ENCODE measurements around the gene CRTAP.
"Not testable (repeated sequence)": the region's sequence is repeated elsewhere in the genome, so short reads cannot be mapped to it uniquely, and the experiment has no call there.

Gene CRTAP

DNA sequence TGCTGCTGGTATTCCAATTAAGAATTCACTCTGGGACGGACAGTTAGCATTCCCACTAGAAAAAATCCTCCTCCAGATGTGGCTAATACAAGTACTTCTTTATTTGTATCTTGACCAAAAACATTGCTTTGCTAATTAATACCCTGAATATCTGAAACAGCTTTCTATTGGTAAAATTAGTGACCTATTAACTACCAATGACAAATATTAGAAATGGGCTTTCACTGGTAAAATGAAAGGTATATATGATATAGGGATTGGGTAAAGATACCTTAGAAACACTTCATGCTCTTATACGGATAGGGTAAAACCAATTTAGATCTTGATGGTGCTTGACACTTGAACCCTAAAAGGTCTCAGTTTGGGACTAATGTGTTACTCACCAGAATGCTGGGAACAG is 52.3 kb downstream of the CRTAP start:
- Histone ChIP-seq H3K9ac (ENCODE audit: low read depth, low read length) (no peak overlapping the region), H3K27me3 (ENCODE audit: control insufficient read depth, insufficient read depth, low read length) (no peaks in the 10 kb centered on the region), H3K36me3 (ENCODE audit: insufficient read depth, low read length) (no peaks in the 10 kb centered on the region)

GRCh38 chr3:33167284-33167683 is 53.5 kb downstream of the CRTAP start:
- no peak overlapping the region for H3K9ac ChIP-seq (ENCODE audit: low read depth, low read length)
- no peaks in the 10 kb centered on the region for H3K4me1 ChIP-seq (ENCODE audit: control insufficient read depth, insufficient read depth, low read length)

More for the DNA sequence above, 52.3 kb downstream of the CRTAP start:
- H3K4me2 ChIP-seq (ENCODE audit: low read length) = no peak overlapping the region
- no peak overlapping the region for H3K4me3 ChIP-seq (ENCODE audit: low read length)
- no peaks in the 10 kb centered on the region for H3K9me3 ChIP-seq (replicated peaks; ENCODE audit: low read length)
- no peaks in the 10 kb centered on the region for H3K4me1 ChIP-seq (ENCODE audit: control insufficient read depth, insufficient read depth, low read length)

GRCh38 chr3:33167716-33168336 is 54.0 kb downstream of the CRTAP start:
- Histone ChIP-seq H3K4me3 (ENCODE audit: low read length) (no peak overlapping the region), H3K9ac (ENCODE audit: low read depth, low read length) (no peak overlapping the region), H3K9me3 (replicated peaks; ENCODE audit: low read length) (no peaks in the 10 kb centered on the region), H3K36me3 (ENCODE audit: insufficient read depth, low read length) (no peaks in the 10 kb centered on the region), H3K27me3 (ENCODE audit: control insufficient read depth, insufficient read depth, low read length) (no peaks in the 10 kb centered on the region), H3K4me1 (ENCODE audit: control insufficient read depth, insufficient read depth, low read length) (no peaks in the 10 kb centered on the region), H3K4me2 (ENCODE audit: low read length) (no peak overlapping the region)

More at GRCh38 chr3:33167284-33167683, 53.5 kb downstream of the CRTAP start:
- Histone ChIP-seq H3K4me2 (ENCODE audit: low read length) (no peak overlapping the region), H3K4me3 (ENCODE audit: low read length) (no peak overlapping the region), H3K27me3 (ENCODE audit: control insufficient read depth, insufficient read depth, low read length) (no peaks in the 10 kb centered on the region), H3K36me3 (ENCODE audit: insufficient read depth, low read length) (no peaks in the 10 kb centered on the region), H3K9me3 (replicated peaks; ENCODE audit: low read length) (no peaks in the 10 kb centered on the region)

DNA sequence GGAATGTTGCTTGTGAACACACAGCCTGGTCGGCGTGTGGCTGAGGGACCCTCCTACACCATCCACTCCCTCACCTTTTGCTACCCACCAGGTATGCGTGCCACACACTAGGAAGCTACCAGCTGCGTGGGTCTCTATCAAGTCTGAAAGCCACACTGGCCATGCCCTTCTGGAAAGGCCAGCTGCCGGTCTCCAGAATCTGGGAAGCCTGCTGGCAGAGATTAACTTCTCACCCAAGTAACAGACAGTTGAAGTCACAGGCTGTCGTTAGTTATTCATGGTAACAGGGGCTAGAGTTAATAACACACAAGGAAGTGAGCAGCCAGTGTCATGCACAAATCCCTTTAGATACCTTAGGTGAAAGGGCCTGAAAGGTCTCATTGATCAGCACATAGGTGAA is 56.7 kb downstream of the CRTAP start:
- Histone ChIP-seq H3K36me3 (ENCODE audit: insufficient read depth, low read length) (no peaks in the 10 kb centered on the region), H3K4me3 (ENCODE audit: low read length) (no peak overlapping the region), H3K4me2 (ENCODE audit: low read length) (no peak overlapping the region), H3K9me3 (replicated peaks; ENCODE audit: low read length) (no peaks in the 10 kb centered on the region), H3K4me1 (ENCODE audit: control insufficient read depth, insufficient read depth, low read length) (no peaks in the 10 kb centered on the region), H3K9ac (ENCODE audit: low read depth, low read length) (no peak overlapping the region), H3K27me3 (ENCODE audit: control insufficient read depth, insufficient read depth, low read length) (no peaks in the 10 kb centered on the region)

DNA sequence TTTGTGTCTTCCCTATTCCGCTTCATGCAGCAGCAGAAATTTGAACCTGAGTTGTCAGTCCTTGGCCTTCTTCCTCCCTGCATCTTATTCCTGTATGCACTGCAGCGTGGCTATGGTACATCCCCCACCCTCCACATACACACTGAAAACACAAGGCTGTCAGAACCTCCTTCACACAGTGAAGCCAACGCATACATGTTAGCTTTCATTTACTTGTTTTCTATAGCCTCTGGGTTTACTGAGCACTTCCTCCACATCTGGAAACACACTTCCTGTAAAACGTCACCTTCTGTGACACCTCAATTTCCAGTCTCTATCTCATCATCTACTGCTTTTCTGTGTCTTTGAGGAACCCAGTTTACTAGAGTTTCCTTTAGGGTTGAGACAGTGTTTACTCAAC is 57.8 kb downstream of the CRTAP start:
- Histone ChIP-seq H3K9me3 (replicated peaks; ENCODE audit: low read length) (no peaks in the 10 kb centered on the region), H3K4me2 (ENCODE audit: low read length) (no peak overlapping the region), H3K9ac (ENCODE audit: low read depth, low read length) (no peak overlapping the region), H3K4me3 (ENCODE audit: low read length) (no peak overlapping the region), H3K4me1 (ENCODE audit: control insufficient read depth, insufficient read depth, low read length) (no peaks in the 10 kb centered on the region), H3K36me3 (ENCODE audit: insufficient read depth, low read length) (no peaks in the 10 kb centered on the region), H3K27me3 (ENCODE audit: control insufficient read depth, insufficient read depth, low read length) (no peaks in the 10 kb centered on the region)

- no peak overlapping the region for H3K9ac ChIP-seq (ENCODE audit: low read depth, low read length)
- H3K36me3 ChIP-seq (ENCODE audit: insufficient read depth, low read length) = no peaks in the 10 kb centered on the region
- H3K4me2 ChIP-seq (ENCODE audit: low read length) = no peak overlapping the region
- no peak overlapping the region for H3K4me3 ChIP-seq (ENCODE audit: low read length)
- no peaks in the 10 kb centered on the region for H3K4me1 ChIP-seq (ENCODE audit: control insufficient read depth, insufficient read depth, low read length)
- H3K27me3 ChIP-seq (ENCODE audit: control insufficient read depth, insufficient read depth, low read length) = no peaks in the 10 kb centered on the region
- H3K9me3 ChIP-seq (replicated peaks; ENCODE audit: low read length) = no peaks in the 10 kb centered on the region
Observed at GRCh38 chr3:33173103-33173502, 59.3 kb downstream of the CRTAP start.

GRCh38 chr3:33173672-33174071 is 59.9 kb downstream of the CRTAP start:
- Histone ChIP-seq H3K9ac (ENCODE audit: low read depth, low read length) (no peak overlapping the region), H3K36me3 (ENCODE audit: insufficient read depth, low read length) (no peaks in the 10 kb centered on the region), H3K9me3 (replicated peaks; ENCODE audit: low read length) (no peaks in the 10 kb centered on the region), H3K27me3 (ENCODE audit: control insufficient read depth, insufficient read depth, low read length) (no peaks in the 10 kb centered on the region), H3K4me3 (ENCODE audit: low read length) (no peak overlapping the region), H3K4me2 (ENCODE audit: low read length) (no peak overlapping the region), H3K4me1 (ENCODE audit: control insufficient read depth, insufficient read depth, low read length) (no peaks in the 10 kb centered on the region)

GRCh38 chr3:33174095-33174494 is 60.3 kb downstream of the CRTAP start:
- no peak overlapping the region for H3K4me3 ChIP-seq (ENCODE audit: low read length)
- H3K9ac ChIP-seq (ENCODE audit: low read depth, low read length) = no peak overlapping the region
- no peaks in the 10 kb centered on the region for H3K36me3 ChIP-seq (ENCODE audit: insufficient read depth, low read length)
- no peaks in the 10 kb centered on the region for H3K27me3 ChIP-seq (ENCODE audit: control insufficient read depth, insufficient read depth, low read length)
- H3K4me1 ChIP-seq (ENCODE audit: control insufficient read depth, insufficient read depth, low read length) = no peaks in the 10 kb centered on the region
- H3K9me3 ChIP-seq (replicated peaks; ENCODE audit: low read length) = no peaks in the 10 kb centered on the region
- no peak overlapping the region for H3K4me2 ChIP-seq (ENCODE audit: low read length)

- H3K4me1 ChIP-seq (ENCODE audit: control insufficient read depth, insufficient read depth, low read length) = no peaks in the 10 kb centered on the region
Observed at GRCh38 chr3:33174711-33175414, 61.0 kb downstream of the CRTAP start.

GRCh38 chr3:33179132-33179531 is 65.3 kb downstream of the CRTAP start:
- Histone ChIP-seq H3K9me3 (replicated peaks; ENCODE audit: low read length) (no peaks in the 10 kb centered on the region), H3K36me3 (ENCODE audit: insufficient read depth, low read length) (no peaks in the 10 kb centered on the region), H3K9ac (ENCODE audit: low read depth, low read length) (no peak overlapping the region), H3K4me1 (ENCODE audit: control insufficient read depth, insufficient read depth, low read length) (no peaks in the 10 kb centered on the region), H3K4me3 (ENCODE audit: low read length) (no peak overlapping the region), H3K27me3 (ENCODE audit: control insufficient read depth, insufficient read depth, low read length) (no peaks in the 10 kb centered on the region), H3K4me2 (ENCODE audit: low read length) (no peak overlapping the region)

More at GRCh38 chr3:33174711-33175414, 61.0 kb downstream of the CRTAP start:
- Histone ChIP-seq H3K4me3 (ENCODE audit: low read length) (no peak overlapping the region), H3K36me3 (ENCODE audit: insufficient read depth, low read length) (no peaks in the 10 kb centered on the region), H3K27me3 (ENCODE audit: control insufficient read depth, insufficient read depth, low read length) (no peaks in the 10 kb centered on the region), H3K9ac (ENCODE audit: low read depth, low read length) (no peak overlapping the region), H3K9me3 (replicated peaks; ENCODE audit: low read length) (no peaks in the 10 kb centered on the region), H3K4me2 (ENCODE audit: low read length) (no peak overlapping the region)

DNA sequence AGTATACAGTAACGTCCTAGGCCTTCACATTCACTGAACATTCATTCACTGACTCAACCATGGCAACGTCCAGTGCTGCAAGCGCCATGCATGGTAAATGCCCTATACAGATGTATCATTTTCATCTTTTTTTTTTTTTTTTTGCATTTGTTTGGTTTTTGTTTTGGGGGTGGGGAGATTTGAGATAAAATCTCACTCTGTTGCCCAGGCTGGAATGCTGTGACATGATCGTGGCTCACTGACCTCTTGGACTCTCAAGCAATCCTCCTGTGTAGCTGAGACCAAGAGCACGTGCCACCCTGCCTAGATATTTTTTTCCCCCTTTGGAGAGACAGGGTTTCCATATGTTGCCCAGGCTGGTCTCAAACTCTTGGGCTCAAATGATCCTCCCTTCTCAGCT is 67.4 kb downstream of the CRTAP start:
- no peaks in the 10 kb centered on the region for H3K27me3 ChIP-seq (ENCODE audit: control insufficient read depth, insufficient read depth, low read length)
- no peaks in the 10 kb centered on the region for H3K36me3 ChIP-seq (ENCODE audit: insufficient read depth, low read length)
- no peaks in the 10 kb centered on the region for H3K9me3 ChIP-seq (replicated peaks; ENCODE audit: low read length)
- no peak overlapping the region for H3K9ac ChIP-seq (ENCODE audit: low read depth, low read length)
- no peak overlapping the region for H3K4me3 ChIP-seq (ENCODE audit: low read length)
- H3K4me2 ChIP-seq (ENCODE audit: low read length) = no peak overlapping the region
- no peaks in the 10 kb centered on the region for H3K4me1 ChIP-seq (ENCODE audit: control insufficient read depth, insufficient read depth, low read length)

- H3K4me1 ChIP-seq (ENCODE audit: control insufficient read depth, insufficient read depth, low read length); H3K4me3 ChIP-seq (ENCODE audit: low read length); H3K27me3 ChIP-seq (ENCODE audit: control insufficient read depth, insufficient read depth, low read length); H3K36me3 ChIP-seq (ENCODE audit: insufficient read depth, low read length); H3K4me2 ChIP-seq (ENCODE audit: low read length); H3K9ac ChIP-seq (ENCODE audit: low read depth, low read length); H3K9me3 ChIP-seq (replicated peaks; ENCODE audit: low read length): not testable (repeated sequence)
Observed at GRCh38 chr3:33181641-33182040, 67.8 kb downstream of the CRTAP start.

All from skeletal muscle satellite cell (primary cell).